Bronchial smooth muscle cell (primary cell): ENCODE measurements around the gene SYTL2. TPM values are rescaled to one million over a fixed set of nuclear protein-coding genes. Genes with fewer than 3 reads are reported as not detected.

Source experiments
- total RNA-seq: library from RNA; depleted of rRNA; stranded (reverse); fragments of >200 nt; gene quantifications from 2 replicates; pipeline ENCODE4 v1.2.1, GENCODE V29; 2014

The SYTL2 gene
- 9.2 and 42.7 TPM in 2 replicates for total RNA-seq

GRCh38 chr11:85810871-85811611, at the start of gene SYTL2:
TSS of gene SYTL2 (minus strand) at chr11:85811141. CDS start at chr11:85757725, 53,416 bp downstream.

GRCh38 chr11:85855341-85855656, 44.4 kb upstream of the SYTL2 start, which contains the start of gene CCDC83:
TSS of gene CCDC83 (plus strand) at chr11:85855383. CDS start at chr11:85865124, 9,741 bp downstream.

GRCh38 chr11:85685820-85686459, 125.0 kb downstream of the SYTL2 start, which contains the start of gene CCDC89:
TSS of gene CCDC89 (minus strand) at chr11:85686195. CDS start at chr11:85686130, 65 bp downstream.

GRCh38 chr11:85664615-85665481, 146.1 kb downstream of the SYTL2 start, which contains the start of gene CREBZF:
TSS of gene CREBZF (minus strand) at chr11:85665129. CDS start at chr11:85664875, 254 bp downstream.

GRCh38 chr11:85647604-85648299, 163.2 kb downstream of the SYTL2 start, which contains the start of gene TMEM126A:
TSS of gene TMEM126A (plus strand) at chr11:85647967. CDS start at chr11:85650256, 2,289 bp downstream.

Other genes starting within 250 kb of the SYTL2 start
- gene DLG2, start 183.8 kb downstream of the SYTL2 start, total RNA-seq = 3.3 TPM in 2 replicates
- 26.9 and 61.2 TPM in 2 replicates for gene TMEM126B, start 182.5 kb downstream of the SYTL2 start, total RNA-seq
- gene TMEM126A, start 163.2 kb downstream of the SYTL2 start, total RNA-seq = 38.4 and 40.5 TPM in 2 replicates
- gene CREBZF, start 146.0 kb downstream of the SYTL2 start, total RNA-seq = 36.1 and 36.6 TPM in 2 replicates
- gene CCDC89, start 124.9 kb downstream of the SYTL2 start, total RNA-seq = 7.1 and 8.7 TPM in 2 replicates
- gene CCDC83, start 44.2 kb upstream of the SYTL2 start, total RNA-seq = not detected in 2 replicates